Liver (tissue), 3 donors: ENCODE measurements around the gene ARID5B.

Experiments
- ATF3 ChIP-seq: IDR thresholded peaks from 2 replicates; pipeline ENCODE4 v1.6.1; 2016; ENCODE audit warnings: antibody characterized with exemption
- CTCF ChIP-seq: fragments of 150-350 bp; IDR thresholded peaks from 2 replicates; pipeline ENCODE4 v1.5.1; 2017; ENCODE audit warnings: improper control_type of control experiment, low read depth, low read length; ENCODE audit not compliant: missing input control
- EGR1 ChIP-seq, 2 donors: IDR thresholded peaks; 2 replicates each; pipeline ENCODE4 v1.6.1; 2016 to 2018; ENCODE audit warnings: antibody characterized with exemption in 2 of 2, low read depth in 2 of 2
- GABPA ChIP-seq, 2 donors: IDR thresholded peaks in 1 of 2; conservative IDR thresholded peaks in 1 of 2; 2 replicates each; pipeline ENCODE4 v1.6.1; 2016; ENCODE audit warnings: antibody characterized with exemption in 2 of 2, mild to moderate bottlenecking in 1 of 2, moderate library complexity in 1 of 2
- MAX ChIP-seq: IDR thresholded peaks from 2 replicates; pipeline ENCODE4 v1.6.1; 2016; ENCODE audit warnings: antibody characterized with exemption
- NR2F2 ChIP-seq: IDR thresholded peaks from 2 replicates; pipeline ENCODE4 v1.6.1; 2016; ENCODE audit warnings: antibody characterized with exemption
- RAD21 ChIP-seq, 2 donors: IDR thresholded peaks; 2 replicates each; pipeline ENCODE4 v1.6.1; 2016; ENCODE audit warnings: antibody characterized with exemption in 2 of 2, mild to moderate bottlenecking in 2 of 2
- REST ChIP-seq: IDR thresholded peaks from 2 replicates; pipeline ENCODE4 v1.6.1; 2016; ENCODE audit warnings: antibody characterized with exemption, mild to moderate bottlenecking
- RXRA ChIP-seq, 2 donors: IDR thresholded peaks; 2 replicates each; pipeline ENCODE4 v1.6.1; 2017 to 2018; ENCODE audit warnings: antibody characterized with exemption in 2 of 2, mild to moderate bottlenecking in 1 of 2
- SP1 ChIP-seq: IDR thresholded peaks from 2 replicates; pipeline ENCODE4 v1.6.1; 2018; ENCODE audit warnings: antibody characterized with exemption, mild to moderate bottlenecking
- TAF1 ChIP-seq: conservative IDR thresholded peaks from 2 replicates; pipeline ENCODE4 v1.6.1; 2016; ENCODE audit warnings: antibody characterized with exemption, mild to moderate bottlenecking
- YY1 ChIP-seq: IDR thresholded peaks from 2 replicates; pipeline ENCODE4 v1.6.1; 2016; ENCODE audit warnings: antibody characterized with exemption, mild to moderate bottlenecking
- ZBTB33 ChIP-seq: IDR thresholded peaks from 2 replicates; pipeline ENCODE4 v1.6.1; 2016; ENCODE audit warnings: antibody characterized with exemption
- donor health status: healthy.
- donor health status: healthy.

- TF ChIP-seq REST (no peak), CTCF (no peak), ZBTB33 (no peak), RXRA (IDR thresholded peaks at IDR 0.05) (no peak), RAD21 (IDR thresholded peaks at IDR 0.05) (no peak), MAX (no peak), ATF3 (no peak), TAF1 (no peak), SP1 (no peak), GABPA (IDR thresholded peaks at IDR 0.05 in 1 of 2, conservative IDR thresholded peaks at IDR 0.05 in 1 of 2) (no peak), EGR1 (IDR thresholded peaks at IDR 0.05; ENCODE audit: low read depth in 2 of 2) (no peak), NR2F2 (no peak), YY1 (no peak)
Observed at GRCh38 chr10:61993711-61994401, 92.4 kb downstream of the ARID5B start.
